ENCODE results near the gene VIL1. TPM values are rescaled to one million over a fixed set of nuclear protein-coding genes. Genes with fewer than 3 reads are reported as not detected.

The VIL1 gene
- total and polyA plus RNA-seq, 2 of the 4 experiments (the other 2 are of a cell fraction), result not detected

GRCh38 chr2:218452079-218452478 lies 33.2 kb downstream of the VIL1 start:
- Histone ChIP-seq H3K79me1 (ENCODE audit: low read depth in 1 of 2, low read length in 2 of 2) (no peaks in the 10 kb centered on the region), H3K14ac (replicated peaks; ENCODE audit: low read depth, low read length) (no peak overlapping the region), H2BK15ac (ENCODE audit: low read depth, low read length) (no peak overlapping the region), H3K4ac (ENCODE audit: low read depth, low read length) (no peak overlapping the region), H2BK120ac (ENCODE audit: low read depth, low read length) (no peak overlapping the region), H4K8ac (ENCODE audit: low read depth in 2 of 2, low read length in 2 of 2) (no peak overlapping the region), H4K5ac (ENCODE audit: low read depth, low read length) (no peak overlapping the region), H2AK5ac (ENCODE audit: low read depth, low read length) (no peak overlapping the region), H3K18ac (ENCODE audit: low read depth, low read length) (no peak overlapping the region), H4K20me1 (ENCODE audit: insufficient read depth, low read length) (peaks cover 3% of the 10 kb centered on the region; the same call in 1 of the 2 replicates), H2AFZ (replicated peaks; ENCODE audit: low read length, poor library complexity) (no peak overlapping the region), H3K4me1 (ENCODE audit: control insufficient read depth, insufficient read depth, low read length) (peaks cover 3% of the 10 kb centered on the region; the same call in 1 of the 2 replicates), H3K9me1 (ENCODE audit: insufficient read depth, low read length) (peaks cover 5% of the 10 kb centered on the region; the same call in 1 of the 2 replicates), H3K4me3 (ENCODE audit: insufficient read depth, low read depth, low read length) (no peak overlapping the region), H3K27ac (ENCODE audit: insufficient read depth, low read length) (no peak overlapping the region), H3K9ac (ENCODE audit: low read depth, low read length) (no peak overlapping the region), H3K4me2 (ENCODE audit: low read depth, low read length) (no peak overlapping the region), H2BK5ac (ENCODE audit: low read depth, low read length, poor library complexity, severe bottlenecking) (no peak overlapping the region), H3K27me3 (ENCODE audit: control insufficient read depth, insufficient read depth, low read length) (no peaks in the 10 kb centered on the region), H3K9me3 (ENCODE audit: control insufficient read depth, insufficient read depth, low read length) (no peaks in the 10 kb centered on the region), H4K91ac (ENCODE audit: insufficient read depth, low read depth, low read length) (no peak overlapping the region), H3K36me3 (ENCODE audit: control insufficient read depth, insufficient read depth, low read length) (peaks cover 11% of the 10 kb centered on the region), H2BK20ac (ENCODE audit: low read depth, low read length) (no peak overlapping the region), H3K56ac (ENCODE audit: extremely low read depth, insufficient read depth, low read length) (no peak overlapping the region), H3K23ac (ENCODE audit: low read depth, low read length) (no peak overlapping the region), H2AK9ac (replicated peaks; ENCODE audit: low read depth, low read length, poor library complexity) (no peak overlapping the region)
- intact Hi-C loops (cut with micrococcal nuclease) (no loop called here), dilution Hi-C loops (cut with HindIII; ENCODE audit: low sequenced_read_pairs, unreplicated experiment) (no loop called here), in situ Hi-C loops (cut with MboI; ENCODE audit: low sequenced_read_pairs) (no loop called here)
- TF ChIP-seq CHD1 (IDR thresholded peaks at IDR 0.05; ENCODE audit: low read depth, low read length), result no peak
- no peak for TF ChIP-seq FOS (IDR thresholded peaks at IDR 0.05; ENCODE audit: low read depth, low read length)
- TF ChIP-seq CTCF (conservative IDR thresholded peaks at IDR 0.05; ENCODE audit: low read depth, low read length), result no peak
- TF ChIP-seq ELK1 (IDR thresholded peaks at IDR 0.05; ENCODE audit: borderline replicate concordance, low read depth, low read length), result no peak
- TF ChIP-seq MAZ (IDR thresholded peaks at IDR 0.05; ENCODE audit: borderline replicate concordance, low read depth, low read length), result no peak
- TF ChIP-seq RCOR1 (IDR thresholded peaks at IDR 0.05; ENCODE audit: insufficient replicate concordance, low read length), result no peak
- no peak for TF ChIP-seq SMC3 (IDR thresholded peaks at IDR 0.05; ENCODE audit: low read depth, low read length)
- TF ChIP-seq RFX5 (IDR thresholded peaks at IDR 0.05; ENCODE audit: low read depth, low read length), result no peak
- TF ChIP-seq MXI1 (IDR thresholded peaks at IDR 0.05; ENCODE audit: borderline replicate concordance, low read depth, low read length), result no peak
- BruUV-seq (replicated peaks), result no TSS peak
- ATAC-seq (ENCODE audit: low read depth), result no peak
- POLR2A ChIA-PET (ENCODE audit: unreplicated experiment), result no interaction called here
- CTCF ChIA-PET, result interaction anchor here (1.1 kb wide), 1 partner anchor 9 kb away, joined by 3 read pairs; no protein-coding TSS in a partner anchor
- no CpG with 5 or more reads among the region's 1 CpG for WGBS, 2 experiments (ENCODE audit: extremely low coverage in 2 of 2, insufficient read length in 1 of 2)
- no peak for DNase-seq
